GM19035 (cell line): ENCODE data around the gene NMNAT3.

Experiments used
- ATAC-seq: cut with Tn5 transposase; IDR thresholded peaks from one replicate; pipeline ENCODE4 v1.9.1; 2021; ENCODE audit not compliant: unreplicated experiment

NMNAT3 gene

DNA sequence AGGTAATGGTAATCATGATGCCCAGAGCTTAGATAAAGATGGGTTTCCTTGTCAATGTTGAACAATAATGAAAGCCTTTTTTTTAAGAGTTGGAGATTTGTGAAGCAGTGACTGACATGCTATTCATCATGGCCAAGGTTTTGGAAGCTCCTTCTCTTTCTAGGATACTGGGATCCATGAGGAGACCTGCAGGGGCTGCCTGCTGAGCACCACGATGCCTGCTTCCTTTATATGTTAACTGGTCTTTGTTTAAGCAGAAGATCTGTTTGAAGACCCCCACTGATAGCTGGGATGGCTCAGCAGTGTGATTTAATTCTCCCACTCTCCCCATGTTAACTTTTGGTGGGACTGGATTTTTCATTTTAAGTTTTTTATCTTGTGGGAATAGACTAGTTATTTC lies 154.1 kb downstream of the NMNAT3 start:
- no peak for ATAC-seq

GRCh38 chr3:139523166-139523565 lies 154.6 kb downstream of the NMNAT3 start:
- no peak for ATAC-seq

- no peak for ATAC-seq
Observed at GRCh38 chr3:139522421-139522820, 155.4 kb downstream of the NMNAT3 start.

DNA sequence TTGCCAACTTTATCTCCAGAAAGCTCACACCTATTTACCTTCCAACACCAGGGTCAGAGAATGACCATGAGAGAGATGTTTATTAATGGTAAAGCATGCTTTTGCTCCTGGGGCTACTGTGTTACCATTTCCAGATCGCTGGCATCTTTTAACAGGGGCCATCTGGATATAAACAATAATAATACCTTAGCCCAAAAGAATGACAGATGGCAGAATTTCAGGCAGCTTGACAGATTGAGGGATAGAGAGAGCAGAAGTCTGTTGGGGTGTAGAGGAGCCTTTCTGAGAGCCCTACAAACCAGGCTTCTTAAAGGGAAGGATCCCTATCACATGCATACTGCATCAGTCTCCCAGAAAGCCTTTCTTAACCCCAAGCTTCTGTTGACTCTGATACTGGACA lies 156.0 kb downstream of the NMNAT3 start:
- no peak for ATAC-seq

DNA sequence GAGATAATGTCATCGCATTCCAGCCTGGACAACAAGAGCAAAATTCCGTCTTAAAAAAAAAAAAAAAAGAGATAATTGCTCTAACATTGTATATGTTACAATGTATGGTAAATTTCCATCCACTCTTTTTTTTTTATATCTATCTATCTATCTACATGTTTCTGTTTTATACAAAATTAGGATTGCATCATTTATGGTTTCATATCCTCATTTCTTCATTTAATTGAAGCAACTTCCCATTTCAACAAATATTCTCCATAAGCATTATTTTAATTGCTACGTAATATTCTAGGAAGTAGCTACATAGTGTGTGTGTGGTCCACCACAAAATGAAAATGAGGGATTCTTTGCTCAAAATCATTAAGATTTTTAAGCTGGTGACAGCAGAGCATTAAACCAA lies 156.6 kb downstream of the NMNAT3 start:
- no peak for ATAC-seq

GRCh38 chr3:139519998-139520737 lies 157.6 kb downstream of the NMNAT3 start:
- ATAC-seq, result no peak

- ATAC-seq, result no peak
Observed at GRCh38 chr3:139518926-139519842, 158.6 kb downstream of the NMNAT3 start.

DNA sequence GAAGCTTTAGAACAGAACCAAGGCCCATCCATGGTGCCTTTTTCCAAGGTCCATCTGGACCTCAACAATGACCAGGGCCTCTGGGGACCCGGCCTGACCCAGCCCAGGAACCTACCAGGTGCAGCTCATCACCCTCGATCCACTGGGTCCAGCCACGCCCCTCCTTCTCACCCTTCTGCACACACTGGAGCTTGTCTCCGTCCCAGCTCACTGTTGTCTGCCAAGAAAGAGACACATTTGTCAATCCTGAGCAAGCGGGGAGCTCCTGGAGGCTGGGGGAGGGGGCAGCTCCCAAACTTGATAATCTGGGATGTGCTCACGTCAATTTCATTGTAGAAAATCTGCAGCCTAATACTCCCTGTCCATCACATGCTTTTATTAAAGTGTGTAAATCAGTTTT lies 159.5 kb downstream of the NMNAT3 start:
- ATAC-seq, result no peak

GRCh38 chr3:139517321-139518065 lies 160.3 kb downstream of the NMNAT3 start:
- ATAC-seq, result no peak

DNA sequence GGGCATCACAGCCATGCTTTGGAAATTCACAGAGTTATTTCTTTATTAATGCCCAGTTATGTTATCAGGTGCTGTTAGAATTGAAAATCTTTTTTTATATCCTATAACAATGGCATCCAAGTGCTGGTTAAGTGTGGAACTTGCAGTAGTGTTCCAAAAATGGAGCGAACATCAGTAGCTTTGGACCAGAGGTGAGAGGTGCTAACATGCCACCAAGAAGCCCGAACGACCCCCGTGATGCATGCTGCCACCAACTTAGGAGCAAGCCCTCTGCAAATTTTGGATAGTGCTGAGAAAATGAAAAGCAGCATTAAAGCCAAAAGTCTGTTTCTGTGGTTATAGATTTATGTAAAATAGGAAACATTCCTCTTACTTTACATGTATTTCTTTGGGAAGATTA lies 163.0 kb downstream of the NMNAT3 start:
- no peak for ATAC-seq
